Measurements from ENCODE around the gene TMIE.

TMIE gene

GRCh38 chr3:46685446-46685845 lies 15.7 kb upstream of the TMIE start:
- H3K4me3 ChIP-seq (ENCODE audit: low read depth in 1 of 2, low read length in 2 of 2): no peak overlapping the region
- no peak overlapping the region for H3K27ac ChIP-seq (ENCODE audit: low read depth, low read length)
- H3K9ac ChIP-seq (ENCODE audit: low read depth in 1 of 2, low read length in 2 of 2): no peak overlapping the region
- H3K4me1 ChIP-seq (ENCODE audit: control insufficient read depth in 1 of 2, insufficient read depth in 2 of 2, low read length in 2 of 2): peaks cover 2% of the 10 kb centered on the region in 2 donors
- no peaks in the 10 kb centered on the region for H3K27me3 ChIP-seq (ENCODE audit: control insufficient read depth in 1 of 2, insufficient read depth in 2 of 2, low read length in 2 of 2)
- no peaks in the 10 kb centered on the region for H3K9me3 ChIP-seq (ENCODE audit: control insufficient read depth in 1 of 2, low read length in 2 of 2)
- H3K36me3 ChIP-seq (ENCODE audit: control insufficient read depth in 1 of 2, insufficient read depth in 2 of 2, low read length in 2 of 2): peaks cover 0 to 10% of the 10 kb centered on the region in 2 donors

- Histone ChIP-seq H3K27ac (ENCODE audit: low read depth, low read length) (no peak overlapping the region), H3K9me3 (ENCODE audit: control insufficient read depth in 1 of 2, low read length in 2 of 2) (no peaks in the 10 kb centered on the region), H3K36me3 (ENCODE audit: control insufficient read depth in 1 of 2, insufficient read depth in 2 of 2, low read length in 2 of 2) (peaks cover 0 to 3% of the 10 kb centered on the region in 2 donors), H3K9ac (ENCODE audit: low read depth in 1 of 2, low read length in 2 of 2) (no peak overlapping the region), H3K4me3 (ENCODE audit: low read depth in 1 of 2, low read length in 2 of 2) (no peak overlapping the region), H3K27me3 (ENCODE audit: control insufficient read depth in 1 of 2, insufficient read depth in 2 of 2, low read length in 2 of 2) (no peaks in the 10 kb centered on the region), H3K4me1 (ENCODE audit: control insufficient read depth in 1 of 2, insufficient read depth in 2 of 2, low read length in 2 of 2) (peaks cover 38 to 48% of the 10 kb centered on the region in 2 donors)
These were observed 10.4 kb upstream of the TMIE start for GRCh38 chr3:46690798-46691197.

GRCh38 chr3:46692566-46692990 lies 8.6 kb upstream of the TMIE start:
- Histone ChIP-seq H3K4me1 (ENCODE audit: control insufficient read depth in 1 of 2, insufficient read depth in 2 of 2, low read length in 2 of 2) (peaks cover 45 to 60% of the 10 kb centered on the region in 2 donors), H3K9ac (ENCODE audit: low read depth in 1 of 2, low read length in 2 of 2) (peak overlapping the region; percentile 82 to 88), H3K4me3 (ENCODE audit: low read depth in 1 of 2, low read length in 2 of 2) (peak overlapping the region; percentile 82 to 83), H3K27me3 (ENCODE audit: control insufficient read depth in 1 of 2, insufficient read depth in 2 of 2, low read length in 2 of 2) (no peaks in the 10 kb centered on the region), H3K36me3 (ENCODE audit: control insufficient read depth in 1 of 2, insufficient read depth in 2 of 2, low read length in 2 of 2) (peaks cover 0 to 3% of the 10 kb centered on the region in 2 donors), H3K9me3 (ENCODE audit: control insufficient read depth in 1 of 2, low read length in 2 of 2) (no peaks in the 10 kb centered on the region), H3K27ac (ENCODE audit: low read depth, low read length) (no peak overlapping the region)

DNA sequence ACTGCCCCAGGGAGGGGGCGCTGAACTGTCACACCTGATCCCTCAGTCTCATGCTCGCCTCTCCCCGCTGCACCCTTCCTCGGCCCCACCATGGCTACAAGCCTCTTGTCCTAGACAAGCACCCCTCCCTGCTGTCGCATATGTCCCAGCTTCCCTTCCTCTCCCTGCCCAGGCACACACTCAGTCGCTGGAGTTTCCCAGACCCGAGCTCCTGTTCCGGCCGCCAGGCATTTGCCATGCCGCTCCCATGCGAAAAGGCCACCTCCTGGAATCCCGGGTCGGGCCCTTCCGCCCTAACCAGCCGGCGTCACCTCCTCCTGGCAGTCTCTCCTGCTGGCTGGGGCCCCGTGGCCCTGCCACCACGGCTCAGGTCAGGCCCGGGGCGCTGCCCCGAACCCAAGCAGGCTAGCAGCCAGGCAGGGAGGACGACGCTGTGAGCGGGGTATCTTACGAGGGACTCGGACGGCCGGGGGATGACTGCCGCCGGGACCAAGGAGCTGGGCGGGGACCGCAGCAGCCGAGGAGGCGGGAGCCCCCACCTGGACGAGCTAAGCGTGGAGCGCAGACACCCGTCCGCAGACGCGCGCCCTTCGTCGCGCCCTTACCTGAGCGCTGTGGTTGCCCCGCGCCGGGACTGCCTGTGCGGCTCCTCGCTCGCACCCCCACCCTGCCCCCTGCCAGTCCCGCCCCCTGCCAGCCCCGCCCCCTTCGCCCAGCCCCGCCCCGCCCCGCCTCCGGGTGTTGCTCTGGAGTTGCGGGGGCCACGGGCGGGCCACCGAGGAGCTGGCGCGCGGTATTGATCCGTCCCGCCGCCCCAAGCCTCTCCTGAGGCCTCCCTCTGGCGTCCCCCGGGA lies 7.9 kb upstream of the TMIE start, which contains the start of gene ALS2CL:
TSS of gene ALS2CL (minus strand) at position 642 of the 854 bp plus-strand sequence. CDS start 4,239 bp downstream, outside the sequence.
- H3K4me1 ChIP-seq (ENCODE audit: control insufficient read depth in 1 of 2, insufficient read depth in 2 of 2, low read length in 2 of 2): peaks cover 45 to 60% of the 10 kb centered on the region in 2 donors
- H3K9me3 ChIP-seq (ENCODE audit: control insufficient read depth in 1 of 2, low read length in 2 of 2): no peaks in the 10 kb centered on the region
- H3K9ac ChIP-seq (ENCODE audit: low read depth in 1 of 2, low read length in 2 of 2): peak within 1 kb of the TSS; percentile 82 to 88

GRCh38 chr3:46693892-46694226 lies 7.3 kb upstream of the TMIE start:
- H3K9me3 ChIP-seq (ENCODE audit: control insufficient read depth in 1 of 2, low read length in 2 of 2): no peaks in the 10 kb centered on the region
- no peak overlapping the region for H3K27ac ChIP-seq (ENCODE audit: low read depth, low read length)
- peak overlapping the region in 1 of 2 donors; percentile 32 for H3K9ac ChIP-seq (ENCODE audit: low read depth in 1 of 2, low read length in 2 of 2)
- H3K4me1 ChIP-seq (ENCODE audit: control insufficient read depth in 1 of 2, insufficient read depth in 2 of 2, low read length in 2 of 2): peaks cover 45 to 60% of the 10 kb centered on the region in 2 donors
- H3K36me3 ChIP-seq (ENCODE audit: control insufficient read depth in 1 of 2, insufficient read depth in 2 of 2, low read length in 2 of 2): peaks cover 0 to 3% of the 10 kb centered on the region in 2 donors
- no peaks in the 10 kb centered on the region for H3K27me3 ChIP-seq (ENCODE audit: control insufficient read depth in 1 of 2, insufficient read depth in 2 of 2, low read length in 2 of 2)
- peak overlapping the region; percentile 56 to 83 for H3K4me3 ChIP-seq (ENCODE audit: low read depth in 1 of 2, low read length in 2 of 2)

More for the DNA sequence above, 7.9 kb upstream of the TMIE start, which contains the start of gene ALS2CL:
- H3K36me3 ChIP-seq (ENCODE audit: control insufficient read depth in 1 of 2, insufficient read depth in 2 of 2, low read length in 2 of 2): peaks cover 0 to 3% of the 10 kb centered on the region in 2 donors
- H3K27ac ChIP-seq (ENCODE audit: low read depth, low read length): peak within 1 kb of the TSS; percentile 66
- peak within 1 kb of the TSS; percentile 82 to 83 for H3K4me3 ChIP-seq (ENCODE audit: low read depth in 1 of 2, low read length in 2 of 2)
- H3K27me3 ChIP-seq (ENCODE audit: control insufficient read depth in 1 of 2, insufficient read depth in 2 of 2, low read length in 2 of 2): no peaks in the 10 kb centered on the region

GRCh38 chr3:46694520-46694919 lies 6.7 kb upstream of the TMIE start:
- peaks cover 45 to 61% of the 10 kb centered on the region in 2 donors for H3K4me1 ChIP-seq (ENCODE audit: control insufficient read depth in 1 of 2, insufficient read depth in 2 of 2, low read length in 2 of 2)

GRCh38 chr3:46695177-46695961 lies 5.8 kb upstream of the TMIE start:
- Histone ChIP-seq H3K27ac (ENCODE audit: low read depth, low read length) (no peak overlapping the region), H3K27me3 (ENCODE audit: control insufficient read depth in 1 of 2, insufficient read depth in 2 of 2, low read length in 2 of 2) (peaks cover under 1% of the 10 kb centered on the region in 2 donors), H3K9ac (ENCODE audit: low read depth in 1 of 2, low read length in 2 of 2) (no peak overlapping the region), H3K9me3 (ENCODE audit: control insufficient read depth in 1 of 2, low read length in 2 of 2) (no peaks in the 10 kb centered on the region), H3K36me3 (ENCODE audit: control insufficient read depth in 1 of 2, insufficient read depth in 2 of 2, low read length in 2 of 2) (no peaks in the 10 kb centered on the region), H3K4me3 (ENCODE audit: low read depth in 1 of 2, low read length in 2 of 2) (no peak overlapping the region), H3K4me1 (ENCODE audit: control insufficient read depth in 1 of 2, insufficient read depth in 2 of 2, low read length in 2 of 2) (peaks cover 44 to 67% of the 10 kb centered on the region in 2 donors)

More at GRCh38 chr3:46694520-46694919, 6.7 kb upstream of the TMIE start:
- no peaks in the 10 kb centered on the region for H3K9me3 ChIP-seq (ENCODE audit: control insufficient read depth in 1 of 2, low read length in 2 of 2)
- H3K36me3 ChIP-seq (ENCODE audit: control insufficient read depth in 1 of 2, insufficient read depth in 2 of 2, low read length in 2 of 2): no peaks in the 10 kb centered on the region
- no peaks in the 10 kb centered on the region for H3K27me3 ChIP-seq (ENCODE audit: control insufficient read depth in 1 of 2, insufficient read depth in 2 of 2, low read length in 2 of 2)
- H3K9ac ChIP-seq (ENCODE audit: low read depth in 1 of 2, low read length in 2 of 2): no peak overlapping the region
- H3K4me3 ChIP-seq (ENCODE audit: low read depth in 1 of 2, low read length in 2 of 2): no peak overlapping the region
- H3K27ac ChIP-seq (ENCODE audit: low read depth, low read length): no peak overlapping the region

DNA sequence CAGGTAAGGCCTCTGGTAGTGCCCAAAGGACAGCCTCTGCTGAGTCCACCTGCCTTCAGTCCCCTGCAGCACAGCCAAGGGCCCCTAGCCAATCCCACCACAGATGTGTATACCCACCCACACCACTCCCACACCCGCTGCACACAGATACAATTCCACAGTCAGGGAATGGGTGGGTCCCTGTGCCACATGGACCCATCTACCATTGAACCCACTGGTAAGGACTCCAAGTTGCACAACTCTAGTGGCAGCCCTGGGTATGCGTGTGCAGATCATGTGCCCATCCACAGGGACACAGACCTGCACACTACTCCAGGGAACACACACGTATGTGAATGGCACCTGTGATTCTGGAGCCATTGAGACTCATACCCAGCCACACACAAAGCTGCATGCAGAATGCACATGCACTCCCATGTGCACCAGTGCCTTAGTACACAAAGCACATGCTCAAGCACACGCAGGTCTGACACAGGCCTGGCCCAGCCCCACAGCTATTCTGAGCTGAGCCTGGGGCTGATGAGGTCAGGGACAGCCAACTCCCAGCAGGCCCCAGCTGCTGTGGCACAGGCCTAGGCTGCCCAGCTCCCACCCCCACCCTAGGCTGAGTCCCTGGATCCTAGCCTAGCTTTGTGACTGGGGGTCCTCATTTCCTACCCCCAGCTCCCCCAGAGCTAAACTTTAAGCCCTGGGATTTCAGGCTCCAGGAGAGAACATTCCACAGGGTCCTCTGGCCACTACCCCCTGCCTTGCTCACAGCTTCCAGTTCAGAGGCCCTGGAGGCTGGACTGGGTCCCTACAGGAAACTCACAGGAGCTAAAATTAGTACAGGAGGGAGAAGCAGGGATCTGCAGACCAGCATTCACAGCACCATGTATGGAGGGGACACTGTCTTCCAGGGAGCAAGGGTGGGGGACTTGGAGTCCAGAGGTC lies 5.0 kb upstream of the TMIE start:
- Histone ChIP-seq H3K36me3 (ENCODE audit: control insufficient read depth in 1 of 2, insufficient read depth in 2 of 2, low read length in 2 of 2) (no peaks in the 10 kb centered on the region), H3K9ac (ENCODE audit: low read depth in 1 of 2, low read length in 2 of 2) (no peak overlapping the region), H3K9me3 (ENCODE audit: control insufficient read depth in 1 of 2, low read length in 2 of 2) (no peaks in the 10 kb centered on the region), H3K27me3 (ENCODE audit: control insufficient read depth in 1 of 2, insufficient read depth in 2 of 2, low read length in 2 of 2) (peaks cover 3 to 5% of the 10 kb centered on the region in 2 donors), H3K4me1 (ENCODE audit: control insufficient read depth in 1 of 2, insufficient read depth in 2 of 2, low read length in 2 of 2) (peaks cover 35 to 64% of the 10 kb centered on the region in 2 donors), H3K4me3 (ENCODE audit: low read depth in 1 of 2, low read length in 2 of 2) (no peak overlapping the region), H3K27ac (ENCODE audit: low read depth, low read length) (no peak overlapping the region)

DNA sequence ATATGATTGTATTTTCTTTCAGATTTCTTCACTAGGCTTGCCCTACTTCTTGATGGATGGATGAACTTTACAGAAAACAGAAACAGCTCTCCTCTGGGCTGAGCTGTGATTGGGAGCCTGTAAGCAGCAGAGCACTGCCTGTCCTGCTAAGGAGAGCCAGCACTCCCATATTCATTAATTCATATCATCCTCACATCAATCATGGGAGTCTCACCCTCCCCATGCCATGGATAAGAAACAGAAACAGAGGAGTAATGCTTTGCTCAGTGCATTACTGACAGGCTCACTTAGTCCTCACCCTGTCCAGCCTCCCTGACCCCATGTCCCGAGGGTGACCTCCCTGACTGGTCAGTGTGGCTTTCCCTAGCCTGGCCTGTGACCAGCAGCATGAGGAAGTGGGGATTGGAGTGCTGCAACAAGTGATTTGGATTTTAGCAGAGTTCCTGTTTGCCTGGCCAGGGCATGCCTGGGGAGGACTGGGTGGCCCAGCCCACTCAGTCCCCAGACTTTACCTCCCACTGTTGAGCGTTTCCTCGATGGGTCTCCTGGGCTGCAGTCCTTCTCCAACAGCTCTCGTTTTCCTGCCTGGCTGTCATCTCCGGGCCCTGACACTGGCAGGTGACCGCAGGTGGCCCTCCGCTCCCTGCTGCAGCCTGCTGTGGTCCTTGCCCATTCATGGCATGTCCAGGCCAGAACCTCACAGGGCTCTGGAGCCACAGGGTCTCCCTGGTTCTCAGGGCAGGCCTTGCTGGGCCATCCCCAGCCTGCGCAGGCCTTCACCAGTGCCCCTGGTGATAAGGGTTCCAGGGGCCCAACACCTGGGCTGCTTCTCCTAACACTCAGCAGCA lies 1.3 kb upstream of the TMIE start:
- Histone ChIP-seq H3K27ac (ENCODE audit: low read depth, low read length) (no peak overlapping the region), H3K4me1 (ENCODE audit: control insufficient read depth in 1 of 2, insufficient read depth in 2 of 2, low read length in 2 of 2) (peaks cover 14 to 33% of the 10 kb centered on the region in 2 donors), H3K4me3 (ENCODE audit: low read depth in 1 of 2, low read length in 2 of 2) (no peak overlapping the region), H3K9ac (ENCODE audit: low read depth in 1 of 2, low read length in 2 of 2) (no peak overlapping the region), H3K27me3 (ENCODE audit: control insufficient read depth in 1 of 2, insufficient read depth in 2 of 2, low read length in 2 of 2) (peaks cover 15 to 21% of the 10 kb centered on the region in 2 donors), H3K9me3 (ENCODE audit: control insufficient read depth in 1 of 2, low read length in 2 of 2) (no peaks in the 10 kb centered on the region), H3K36me3 (ENCODE audit: control insufficient read depth in 1 of 2, insufficient read depth in 2 of 2, low read length in 2 of 2) (no peaks in the 10 kb centered on the region)

Data from duodenal mucosa (tissue), 2 donors.